Measurements from ENCODE around the gene SGSH. TPM values are rescaled to one million over a fixed set of nuclear protein-coding genes. Genes with fewer than 3 reads are reported as not detected.

SGSH gene
- total RNA-seq, 1 donor from 2014 or later = 64.1 TPM

DNA sequence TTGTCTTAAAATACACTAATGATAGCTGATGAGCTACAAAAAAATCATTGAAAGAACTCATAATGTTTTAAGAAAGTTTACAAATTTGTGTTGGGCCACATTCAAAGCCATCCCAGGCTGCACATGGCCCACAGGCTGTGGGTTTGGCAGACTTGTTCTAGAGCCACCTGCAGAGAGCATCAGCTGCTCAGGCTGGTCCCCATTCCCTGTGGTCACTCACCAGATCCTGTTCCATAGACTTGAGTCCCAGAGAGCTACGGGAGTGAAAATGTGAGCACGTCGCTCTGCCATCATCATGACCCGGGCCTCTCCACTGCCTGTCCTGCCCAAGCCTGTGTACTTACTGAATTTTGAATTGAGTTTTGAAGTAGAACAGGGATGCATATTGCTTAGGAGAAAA, 7.0 kb upstream of the SGSH start:
- DNase-seq (ENCODE audit: low spot score) = no peak

DNA sequence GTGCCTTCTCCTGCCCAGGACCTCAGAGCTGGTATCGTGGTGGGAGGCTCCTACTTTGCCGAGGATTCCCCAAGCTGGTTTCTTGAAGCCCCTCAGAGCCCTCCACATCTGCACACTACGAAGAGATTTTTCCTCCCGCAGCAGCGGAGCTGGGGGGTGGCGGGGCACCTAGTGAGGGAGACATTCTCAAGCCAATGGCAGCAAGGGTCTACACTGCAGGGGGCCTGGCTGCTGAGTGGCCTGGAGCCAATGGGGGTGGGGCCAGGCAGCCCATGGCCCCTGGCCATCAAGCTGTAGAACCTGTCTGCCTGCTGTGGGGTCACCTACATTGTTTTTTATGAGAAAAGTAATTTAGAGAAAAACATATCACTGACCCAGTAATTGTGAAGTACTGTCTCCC, 5.1 kb upstream of the SGSH start:
- no peak for DNase-seq (ENCODE audit: low spot score)

DNA sequence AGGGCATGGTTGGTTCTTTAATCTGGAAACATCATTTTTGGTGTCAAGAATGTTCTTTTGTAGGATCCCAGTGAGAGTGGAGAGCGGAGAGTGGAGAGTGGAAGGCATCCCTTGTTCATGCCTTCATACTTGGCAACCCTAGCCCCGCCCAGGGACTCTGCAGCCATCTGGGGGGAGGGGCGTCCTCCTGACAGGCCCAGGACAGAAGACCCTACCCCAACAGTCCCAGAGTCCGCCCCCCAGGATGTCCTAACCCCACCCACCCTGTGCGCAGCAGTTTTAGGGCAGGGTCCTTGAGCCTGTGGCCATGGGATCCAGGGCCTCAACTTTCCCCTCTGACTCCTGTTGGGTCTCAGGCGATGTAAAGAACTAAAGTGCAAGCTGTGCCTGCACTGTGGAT, 4.5 kb upstream of the SGSH start:
- DNase-seq (ENCODE audit: low spot score) = no peak

DNA sequence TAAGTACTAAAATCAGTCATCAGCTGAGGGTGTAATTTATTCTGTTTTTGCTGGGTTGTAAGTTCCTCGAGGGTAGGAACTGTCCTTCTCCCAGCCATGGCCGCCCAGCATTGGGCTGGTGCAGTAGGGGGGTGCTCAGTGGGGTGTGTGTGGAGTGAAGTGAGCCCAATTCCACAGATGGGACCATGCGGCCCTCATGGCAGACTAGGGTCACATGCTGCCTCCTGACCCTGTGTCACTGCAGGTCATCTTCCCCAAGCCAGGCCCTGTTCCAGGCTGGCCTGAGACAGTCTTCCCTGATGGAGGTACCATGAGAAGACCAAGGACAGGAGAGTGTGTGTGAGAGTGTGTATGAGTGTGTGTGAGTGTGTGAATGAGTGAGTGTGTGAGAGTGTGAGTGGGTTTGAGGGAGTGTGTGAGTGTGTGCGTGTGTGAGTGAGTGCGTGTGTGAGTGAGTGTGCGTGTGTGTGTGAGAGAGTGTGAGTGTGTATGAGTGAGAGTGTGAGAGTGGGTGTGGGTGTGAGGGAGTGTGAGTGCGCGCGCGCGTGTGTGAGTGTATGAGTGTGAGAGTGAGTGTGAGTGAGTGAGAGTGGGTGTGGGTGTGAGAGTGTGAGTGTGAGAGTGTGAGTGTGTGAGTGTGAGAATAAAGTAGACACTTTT, 3.8 kb upstream of the SGSH start:
- no peak for DNase-seq (ENCODE audit: low spot score)

DNA sequence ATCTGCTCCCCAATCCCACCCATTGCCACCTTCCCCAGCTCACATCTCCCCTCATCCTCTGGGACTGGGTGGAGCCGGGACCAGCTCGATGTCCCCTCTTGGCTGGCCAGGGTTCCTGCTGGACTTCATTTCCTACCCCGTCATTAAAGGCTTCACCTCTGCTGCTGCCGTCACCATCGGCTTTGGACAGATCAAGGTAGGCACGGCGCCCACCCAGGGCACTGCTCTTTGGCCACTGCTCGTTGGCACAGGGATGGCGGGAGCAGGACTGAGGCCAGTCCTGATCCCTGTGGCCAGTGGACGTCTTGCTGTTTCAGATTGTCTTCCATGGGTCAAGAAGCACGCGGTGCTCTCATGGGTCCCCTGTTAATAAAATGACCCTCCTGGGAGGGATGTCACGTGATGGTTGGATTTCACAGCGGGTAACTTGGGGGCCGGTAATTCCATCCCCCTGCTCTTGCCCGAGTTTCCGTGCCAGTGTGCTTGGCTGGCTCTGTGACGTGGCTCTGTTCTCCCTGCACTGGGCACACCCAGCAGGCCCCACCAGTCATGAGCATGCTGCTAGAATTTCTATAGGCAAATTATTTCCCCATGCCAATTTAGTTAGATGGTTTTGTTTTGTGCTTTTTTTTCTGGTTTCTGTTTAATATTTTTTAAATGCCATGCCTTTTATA, 3.1 kb upstream of the SGSH start:
- DNase-seq (ENCODE audit: low spot score) = no peak

DNA sequence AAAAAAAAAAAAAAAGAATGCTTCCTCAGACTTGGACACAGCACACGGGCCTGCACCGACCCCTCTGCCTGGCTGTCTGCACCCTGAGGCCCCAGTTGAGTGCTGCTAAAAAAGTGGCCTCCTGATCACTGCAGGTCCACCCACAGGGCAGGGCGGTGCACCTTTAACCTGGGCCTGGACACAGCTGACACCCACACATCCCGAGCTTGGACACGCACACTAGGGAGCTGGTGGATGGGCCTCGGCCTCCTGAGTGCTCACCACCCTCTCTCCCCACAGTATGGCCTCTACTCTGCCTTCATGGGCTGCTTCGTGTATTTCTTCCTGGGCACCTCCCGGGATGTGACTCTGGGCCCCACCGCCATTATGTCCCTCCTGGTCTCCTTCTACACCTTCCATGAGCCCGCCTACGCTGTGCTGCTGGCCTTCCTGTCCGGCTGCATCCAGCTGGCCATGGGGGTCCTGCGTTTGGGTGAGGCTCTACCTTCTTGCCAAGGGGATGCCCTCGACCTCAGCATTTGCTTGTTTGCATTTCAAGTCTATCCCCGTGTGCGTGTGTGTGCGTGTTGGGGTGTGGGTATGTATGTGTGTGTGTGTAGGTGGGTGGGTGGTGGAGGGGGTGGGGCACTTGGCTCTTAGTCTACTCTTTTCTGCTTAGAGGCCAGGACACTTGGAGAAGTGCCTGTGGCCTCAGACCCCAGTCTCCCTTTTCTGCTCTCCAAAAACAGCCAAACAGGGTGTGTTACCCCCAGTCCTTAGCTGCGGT, 2.4 kb upstream of the SGSH start:
- DNase-seq (ENCODE audit: low spot score) = no peak

DNA sequence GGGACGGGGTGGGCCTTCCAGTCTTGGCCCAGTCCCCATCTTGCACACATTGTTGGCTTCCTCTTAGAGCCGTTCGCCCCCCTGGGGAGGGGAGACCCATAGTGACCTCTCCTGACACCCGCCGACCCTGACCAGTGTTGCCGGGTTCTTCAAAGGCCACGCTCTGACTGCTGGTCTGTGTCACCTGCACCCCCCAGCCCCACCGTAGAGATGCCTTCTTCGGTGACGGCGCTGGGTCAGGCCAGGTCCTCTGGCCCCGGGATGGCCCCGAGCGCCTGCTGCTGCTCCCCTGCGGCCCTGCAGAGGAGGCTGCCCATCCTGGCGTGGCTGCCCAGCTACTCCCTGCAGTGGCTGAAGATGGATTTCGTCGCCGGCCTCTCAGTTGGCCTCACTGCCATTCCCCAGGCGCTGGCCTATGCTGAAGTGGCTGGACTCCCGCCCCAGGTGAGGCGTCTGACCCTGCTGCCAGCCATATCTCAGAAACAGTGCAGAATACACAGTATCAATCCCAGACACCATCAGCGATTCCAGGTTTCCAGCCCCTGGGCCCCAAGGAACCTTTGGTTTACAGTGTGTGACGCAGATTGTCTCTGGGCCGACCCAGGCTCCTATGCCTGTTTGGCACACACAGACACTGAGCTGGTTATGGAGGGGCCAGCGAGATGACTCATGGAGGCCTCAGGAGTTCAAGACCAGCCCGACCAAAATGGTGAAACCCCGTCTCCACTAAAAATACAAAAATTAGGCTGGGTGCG, 1.4 kb upstream of the SGSH start:
- no peak for DNase-seq (ENCODE audit: low spot score)

DNA sequence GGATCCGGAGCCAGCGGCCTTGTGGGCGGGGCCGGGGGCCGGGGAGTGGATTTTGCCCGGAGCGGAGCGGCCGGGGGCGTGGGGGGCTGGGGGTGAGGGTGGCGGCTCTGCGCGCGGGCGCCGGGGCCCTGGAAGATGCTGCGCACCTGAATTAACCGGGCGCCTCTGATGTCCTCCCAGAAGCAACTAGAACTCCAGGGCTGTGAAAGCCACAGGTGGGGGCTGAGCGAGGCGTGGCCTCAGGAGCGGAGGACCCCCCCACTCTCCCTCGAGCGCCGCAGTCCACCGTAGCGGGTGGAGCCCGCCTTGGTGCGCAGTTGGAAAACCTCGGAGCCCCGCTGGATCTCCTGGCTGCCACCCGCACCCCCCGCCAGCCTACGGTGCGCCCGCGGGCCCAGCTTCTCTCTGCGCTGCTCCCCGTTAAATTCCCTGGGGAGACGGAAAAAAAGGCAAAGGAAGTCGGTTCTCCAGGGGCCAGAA, 643 bp upstream of the SGSH start:
- DNase-seq (ENCODE audit: low spot score) = no peak

DNA sequence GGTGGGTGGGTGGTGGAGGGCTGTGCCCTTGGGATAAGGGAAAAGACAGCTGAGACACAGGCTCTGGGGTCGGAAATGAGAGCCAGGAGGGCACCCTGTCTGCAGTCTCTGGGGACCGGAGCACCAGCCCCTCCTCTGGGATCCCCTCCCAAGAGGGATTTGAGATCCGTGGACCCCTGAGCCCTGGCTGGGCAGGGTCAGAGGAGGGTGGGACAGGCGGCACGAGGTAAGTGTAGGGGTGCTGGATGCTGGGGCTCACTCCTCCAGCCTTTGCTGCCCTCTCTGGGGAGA, 425 bp downstream of the SGSH start:
- DNase-seq (ENCODE audit: low spot score) = no peak

DNA sequence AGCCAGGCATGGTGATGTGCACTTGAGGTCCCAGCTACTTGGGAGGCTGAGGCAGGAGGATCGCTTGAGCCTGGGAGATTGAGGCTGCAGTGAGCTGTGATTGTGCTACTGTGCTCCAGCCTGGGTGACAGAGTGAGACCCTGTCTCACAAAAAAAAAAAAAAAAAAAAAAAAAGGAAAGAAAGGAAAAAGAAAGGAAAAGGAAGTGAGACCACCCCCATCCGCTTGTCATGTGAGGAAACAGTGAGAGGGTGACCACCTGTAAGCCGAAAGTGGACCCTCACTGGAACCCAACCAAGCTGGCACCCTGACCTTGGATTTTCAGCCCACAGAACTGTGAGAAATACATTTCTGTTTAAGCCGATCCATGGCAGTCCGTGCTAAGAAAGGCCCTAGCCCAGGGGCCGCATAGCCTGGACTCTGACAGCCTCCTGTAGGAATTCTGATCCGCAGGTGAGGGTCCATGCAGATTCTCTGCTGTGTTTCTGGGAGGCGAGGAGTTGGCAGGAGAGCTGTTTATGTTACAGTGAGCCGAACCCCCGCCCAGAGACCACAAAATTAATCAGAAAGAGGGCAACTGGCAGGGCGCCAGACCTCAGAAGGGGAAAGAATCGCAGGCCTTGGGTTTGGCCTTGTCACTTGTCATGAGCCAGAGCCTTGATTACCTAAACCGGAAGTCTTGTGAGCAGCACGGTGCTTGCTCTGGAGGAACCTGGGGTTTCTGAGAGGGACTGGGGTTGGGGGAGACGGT, 945 bp downstream of the SGSH start:
- DNase-seq (ENCODE audit: low spot score) = peak; percentile 87

DNA sequence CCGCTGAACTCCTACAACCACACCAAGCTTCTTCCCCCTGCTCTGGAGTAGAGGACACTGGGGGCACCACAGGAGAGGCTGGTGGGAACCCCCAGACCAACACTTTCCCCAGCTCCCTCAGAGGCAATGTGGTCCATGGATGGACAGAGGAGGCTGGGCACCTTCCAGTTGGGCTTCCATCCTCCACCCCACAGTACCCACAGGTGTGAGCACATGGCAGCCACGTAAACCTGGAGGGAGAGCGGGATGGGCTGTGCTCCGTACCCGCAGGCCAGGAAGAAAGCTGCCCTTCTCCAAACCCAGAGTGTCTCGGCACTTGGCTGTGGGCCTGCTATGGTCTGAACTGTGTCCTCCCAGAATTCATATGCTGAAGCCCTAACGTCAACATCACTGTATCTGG, 1.7 kb downstream of the SGSH start:
- DNase-seq (ENCODE audit: low spot score) = no peak

DNA sequence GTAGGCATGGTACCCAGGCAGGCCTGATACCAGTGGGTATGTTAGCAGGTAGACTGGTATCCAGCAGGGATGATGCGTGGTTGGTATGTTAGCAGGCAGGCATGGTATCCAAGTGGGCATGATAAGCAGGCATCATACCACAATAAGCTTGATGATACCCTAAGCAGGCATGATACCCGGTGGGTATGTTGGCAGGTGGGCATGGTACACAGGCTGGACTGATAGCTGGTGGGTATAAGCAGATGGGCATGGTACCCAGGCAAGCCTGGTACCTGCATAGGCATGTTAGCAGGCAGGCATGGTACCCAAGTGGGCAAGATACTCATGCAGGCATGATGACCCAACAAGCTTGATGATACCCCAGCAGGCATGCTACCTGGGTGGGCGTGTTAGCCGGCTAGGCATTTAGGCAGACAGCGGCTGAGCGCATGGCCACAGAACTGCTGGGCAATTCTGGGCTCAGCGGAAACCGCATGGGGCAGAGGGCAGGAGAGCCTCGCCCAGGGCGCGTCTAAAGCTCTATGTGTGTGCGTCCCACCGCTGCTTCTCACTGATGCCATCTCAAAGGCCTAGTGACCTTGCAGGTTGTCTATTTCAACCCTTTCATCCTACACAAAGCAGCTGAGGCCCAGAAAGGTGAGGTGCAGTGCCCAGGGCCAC, 2.3 kb downstream of the SGSH start:
- DNase-seq (ENCODE audit: low spot score) = no peak

DNA sequence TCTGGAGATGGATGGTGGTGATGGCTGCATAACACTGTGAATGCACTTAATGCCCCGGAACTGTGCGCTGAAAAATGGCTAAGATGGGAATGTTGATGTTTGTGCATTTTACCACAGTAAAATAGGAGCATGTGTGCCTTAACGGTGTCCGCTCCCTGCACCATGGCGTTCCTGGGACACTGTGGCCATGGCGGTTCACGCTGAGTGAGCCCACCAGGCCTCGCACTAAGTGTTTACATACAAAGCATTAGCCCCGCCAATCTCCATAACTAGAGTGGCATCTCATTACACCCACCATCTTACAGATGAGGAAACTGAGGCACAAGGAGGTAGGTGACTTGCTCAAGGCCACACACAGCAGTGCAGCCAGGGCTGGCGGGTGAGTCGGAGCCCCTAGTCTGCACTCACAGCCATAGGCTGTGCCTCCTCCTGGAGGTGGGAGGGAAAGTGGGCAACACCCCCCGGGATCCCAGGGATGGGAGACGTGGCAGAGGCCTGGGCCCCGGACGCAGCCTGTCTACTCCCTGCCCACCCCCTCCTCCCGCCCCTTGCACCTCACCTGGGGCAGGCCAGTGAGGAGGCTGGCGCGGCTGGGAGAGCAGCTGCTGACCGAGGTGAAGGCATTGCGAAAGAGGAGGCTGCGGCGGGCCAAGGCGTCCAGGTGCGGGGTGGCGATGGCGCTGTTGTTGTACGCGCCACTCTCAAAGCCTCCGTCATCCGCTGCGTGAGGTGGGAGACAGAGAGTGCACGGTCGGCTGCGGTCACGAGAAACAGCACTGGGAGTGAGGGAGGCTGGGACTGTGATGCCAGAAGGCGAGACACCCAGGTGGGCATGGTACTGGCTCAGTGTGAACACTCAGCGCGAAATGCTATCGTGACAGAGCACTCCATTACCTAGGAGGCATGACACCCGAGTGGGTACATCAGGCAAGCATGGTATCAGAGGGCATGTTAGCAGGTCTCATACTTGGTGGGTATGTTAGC, 3.4 kb downstream of the SGSH start:
- no peak for DNase-seq (ENCODE audit: low spot score)

DNA sequence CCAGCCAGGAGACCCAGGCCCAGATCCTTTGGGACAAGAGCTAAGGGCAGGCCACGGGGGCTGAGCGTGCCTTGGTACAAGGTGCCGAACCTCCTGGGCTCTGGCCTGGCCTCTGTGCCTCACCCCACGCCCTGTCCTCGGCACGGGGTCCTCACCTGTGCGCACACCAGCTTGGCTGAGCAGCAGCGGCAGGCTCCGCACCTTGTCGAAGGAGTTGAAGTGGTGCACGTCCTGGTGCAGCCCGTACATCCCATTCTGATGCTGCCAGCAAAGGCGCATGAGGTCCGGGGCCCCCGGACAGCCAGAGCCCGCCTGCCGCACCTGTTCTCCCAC, 5.3 kb downstream of the SGSH start:
- no peak for DNase-seq (ENCODE audit: low spot score)

DNA sequence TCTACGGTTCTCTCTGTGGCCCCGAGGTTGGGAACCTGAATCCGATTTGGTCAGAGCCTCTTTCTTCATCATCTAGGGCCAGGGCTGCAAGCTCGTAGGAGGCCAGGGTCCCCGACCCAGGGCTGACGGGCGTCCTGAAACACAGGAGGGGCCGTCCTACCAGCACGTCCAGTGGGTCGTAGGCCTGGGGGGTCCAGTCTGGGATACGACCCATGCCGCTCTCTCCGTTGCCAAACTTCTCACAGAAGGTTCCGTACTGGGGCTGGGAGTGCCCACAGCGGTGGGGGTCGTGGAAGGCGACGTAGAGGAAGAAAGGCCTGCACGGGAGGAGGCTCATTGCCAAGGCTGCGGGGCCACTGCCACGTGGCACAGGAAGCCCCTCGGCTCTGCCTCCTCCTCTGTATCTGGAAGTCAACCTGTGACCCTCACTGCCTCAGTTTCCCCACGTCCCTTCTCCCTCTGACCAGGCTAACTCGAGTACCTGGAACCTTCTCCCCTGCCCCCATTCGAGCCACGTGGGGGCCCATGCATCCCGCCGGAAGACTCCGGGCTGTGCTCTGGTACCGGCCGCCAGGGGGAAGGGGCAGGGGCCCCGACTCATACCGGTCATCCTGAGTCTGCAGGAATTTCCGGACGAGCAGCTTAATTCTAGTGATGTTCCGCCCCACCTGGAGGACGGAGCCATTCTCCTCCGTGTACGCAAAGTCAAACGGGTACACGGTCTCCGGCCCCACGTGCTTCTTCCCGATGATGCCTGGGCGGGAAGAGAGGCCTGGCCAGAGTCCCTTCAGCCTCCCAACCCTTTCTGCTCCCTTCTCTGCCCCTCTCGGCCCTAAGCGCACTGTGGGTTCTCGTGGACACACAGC, 5.9 kb downstream of the SGSH start:
- no peak for DNase-seq (ENCODE audit: low spot score)

DNA sequence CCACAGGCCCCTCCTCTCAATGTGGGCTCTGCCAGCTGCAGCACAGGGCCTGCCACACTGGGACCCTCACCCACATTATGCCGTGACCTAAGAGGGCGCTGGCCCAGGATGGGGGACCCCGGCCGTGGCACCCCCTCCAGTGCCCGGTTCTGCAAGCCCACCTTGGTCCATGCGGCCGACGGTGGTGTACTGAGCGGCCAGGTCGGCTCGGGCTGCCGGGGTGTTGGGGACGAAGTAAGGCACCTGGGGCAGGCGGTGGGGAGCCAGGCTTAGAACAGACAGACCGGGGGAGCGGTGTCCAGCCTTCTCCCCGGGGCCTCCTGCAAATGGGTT, 6.5 kb downstream of the SGSH start:
- no peak for DNase-seq (ENCODE audit: low spot score)

DNA sequence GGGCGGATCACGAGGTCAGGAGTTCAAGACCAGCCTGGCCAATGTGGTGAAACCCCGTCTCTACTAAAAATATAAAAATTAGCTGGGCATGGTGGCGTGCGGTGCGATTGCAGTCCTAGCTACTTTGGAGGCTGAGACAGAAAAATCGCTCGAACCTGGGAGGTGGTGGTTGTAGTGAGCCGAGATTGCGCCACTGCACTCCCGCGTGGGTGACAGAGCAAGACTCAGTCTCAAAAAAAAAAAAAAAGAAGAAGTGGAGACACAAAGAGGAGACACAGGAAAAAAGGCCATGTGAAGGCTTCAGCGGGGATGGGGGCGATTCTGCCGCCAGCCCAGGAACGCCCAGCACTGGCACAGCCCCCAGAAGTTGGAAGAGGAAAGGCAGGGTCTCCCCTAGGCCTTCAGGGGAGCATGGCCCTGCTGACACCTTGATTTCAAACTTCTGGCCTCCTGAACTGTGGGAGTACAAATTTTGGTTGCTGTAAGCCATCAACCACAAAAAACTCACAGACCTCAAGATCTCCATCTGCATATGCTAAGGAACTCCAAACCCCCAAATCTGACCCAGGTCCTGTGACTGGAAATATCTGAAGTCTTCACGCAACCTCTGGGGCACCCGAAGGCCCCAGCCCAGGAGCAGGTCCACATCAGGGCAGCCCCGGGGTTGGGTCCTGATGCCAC, 7.0 kb downstream of the SGSH start:
- no peak for DNase-seq (ENCODE audit: low spot score)

DNA sequence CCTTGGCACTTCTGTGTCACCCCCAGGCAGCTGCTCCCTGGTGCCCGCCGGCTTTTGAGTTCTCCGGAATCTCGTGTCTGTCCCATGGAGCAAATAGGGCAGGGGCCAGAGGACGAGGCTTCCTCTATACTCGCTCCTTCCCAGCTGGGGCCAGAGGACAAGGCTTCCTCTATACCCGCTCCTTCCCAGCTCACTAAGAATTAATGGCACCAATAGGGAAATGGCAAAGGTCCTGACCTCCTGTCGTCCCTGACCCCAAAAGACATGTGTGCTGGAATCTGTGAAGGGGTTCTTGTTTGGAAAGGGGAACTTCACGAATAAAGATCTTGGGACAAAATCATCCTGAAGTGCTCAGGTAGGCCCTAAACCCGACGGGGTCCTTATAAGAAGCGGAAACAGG, 7.6 kb downstream of the SGSH start:
- DNase-seq (ENCODE audit: low spot score) = no peak

DNA sequence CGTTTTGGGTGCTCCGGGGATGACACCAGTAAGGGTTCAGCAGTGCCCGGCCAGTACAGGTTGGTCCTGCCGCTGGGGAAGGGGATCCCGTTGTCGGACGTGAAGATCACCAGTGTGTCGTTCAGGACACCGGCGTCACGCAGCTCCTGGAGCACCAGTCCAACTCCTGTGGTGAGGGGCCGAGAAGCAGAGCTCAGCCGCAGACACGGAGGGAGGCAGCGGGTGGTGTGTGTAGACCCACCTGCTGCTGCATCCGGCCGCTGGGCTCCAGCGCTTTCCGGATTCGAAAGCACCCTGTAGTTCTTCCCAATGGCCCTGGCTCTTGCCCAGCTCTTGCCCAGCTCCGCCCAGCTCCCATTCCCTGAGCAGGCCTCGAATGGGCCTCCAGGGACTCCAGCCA, 8.0 kb downstream of the SGSH start:
- DNase-seq (ENCODE audit: low spot score) = no peak

Data from ureter (tissue), 1 donor.